A549 (cell line): ENCODE data around the gene NEDD4L. TPM values are rescaled to one million over a fixed set of nuclear protein-coding genes. Genes with fewer than 3 reads are reported as not detected.

ENCODE experiments used
- ATAC-seq, 2 experiments: fragments of 200-7000 bp in 1 of 2; fragments of >200 bp in 1 of 2; cut with Nextera tagmentation in 1 of 2; cut with Tn5 transposase in 1 of 2; 3 replicates each; pipeline versions ENCODE4 v1.8.0 to v1.9.1; 2018 to 2020; ENCODE audit warnings: mild to moderate bottlenecking in 1 of 2, moderate library complexity in 1 of 2
- CTCF ChIA-PET: fragments of 300-600 bp; sonication (Branson Sonifier 250); formaldehyde crosslinking; extraction: SDS; loops from one replicate; lab custom pipeline; 2021; ENCODE audit warnings: antibody characterized with exemption, inconsistent platforms; lab: Yijun Ruan, JAX
- POLR2A ChIA-PET: fragments of 350-600 bp; formaldehyde crosslinking; extraction: SDS; loops from one replicate; lab custom pipeline; 2021; ENCODE audit warnings: antibody characterized with exemption, inconsistent platforms; lab: Yijun Ruan, JAX
- DNase-seq, 2 experiments: peaks; one replicate each; pipeline versions ENCODE4 v3.0.0 to v3.0.0-alpha.2; 2011 to 2016; ENCODE audit warnings: low read depth in 1 of 2, low spot score in 1 of 2
- FAIRE-seq: peaks from 2 replicates; lab custom pipeline; 2011; peaks lifted over from hg19 to GRCh38; lab: Jason Lieb, UNC
- H3K27ac ChIP-seq, 2 experiments: fragments of >200 bp; sonication (Bioruptor Twin); formaldehyde crosslinking; 3 replicates each; pipeline ENCODE4 v1.5.1; 2016 to 2017
- H3K4me1 ChIP-seq: fragments of >200 bp; sonication (Bioruptor Twin); formaldehyde crosslinking; 3 replicates; pipeline ENCODE4 v1.6.1; 2016
- H3K4me2 ChIP-seq: fragments of >200 bp; sonication (Bioruptor Twin); formaldehyde crosslinking; 3 replicates; pipeline ENCODE4 v1.6.1; 2016
- H3K4me3 ChIP-seq: fragments of >200 bp; sonication (Bioruptor Twin); formaldehyde crosslinking; 3 replicates; pipeline ENCODE4 v1.5.1; 2016
- H3K9me3 ChIP-seq: fragments of >200 bp; sonication (Bioruptor Twin); formaldehyde crosslinking; 3 replicates; pipeline ENCODE4 v1.6.1; 2016
- BHLHE40 ChIP-seq: IDR thresholded peaks from 2 replicates; pipeline ENCODE4 v1.6.1; 2012; ENCODE audit warnings: low read depth, low read length, inconsistent platforms
- CBX2 ChIP-seq: fragments of 200-600 bp; sonication (generic); IDR thresholded peaks from 2 replicates; pipeline ENCODE4 v1.6.1; 2016; ENCODE audit warnings: low read depth, mild to moderate bottlenecking, borderline replicate concordance
- CBX8 ChIP-seq: fragments of 200-600 bp; sonication (generic); IDR thresholded peaks from 2 replicates; pipeline ENCODE4 v1.6.1; 2016
- CHD2 ChIP-seq: fragments of 150-350 bp; IDR thresholded peaks from 2 replicates; pipeline ENCODE4 v1.6.1; 2014; ENCODE audit warnings: low read length; ENCODE audit not compliant: partially characterized antibody
- EHF ChIP-seq: fragments of 250-450 bp; sonication (Bioruptor Pico); IDR thresholded peaks from 2 replicates; pipeline ENCODE4 v1.5.0; 2020; ENCODE audit warnings: mild to moderate bottlenecking
- FOXS1 ChIP-seq: fragments of 250-450 bp; sonication (Bioruptor Pico); IDR thresholded peaks from 2 replicates; pipeline ENCODE4 v1.5.0; 2020; ENCODE audit warnings: mild to moderate bottlenecking, moderate library complexity
- GATA3 ChIP-seq: IDR thresholded peaks from 2 replicates; pipeline ENCODE4 v1.6.1; 2012; ENCODE audit warnings: borderline replicate concordance
- HDAC2 ChIP-seq: fragments of 200-600 bp; sonication (generic); IDR thresholded peaks from 2 replicates; pipeline ENCODE4 v1.6.1; 2016
- HOXA7 ChIP-seq: fragments of 250-450 bp; sonication (Bioruptor Pico); IDR thresholded peaks from 2 replicates; pipeline ENCODE4 v1.5.0; 2020; ENCODE audit warnings: mild to moderate bottlenecking, moderate library complexity
- HOXB13 ChIP-seq: fragments of 250-450 bp; sonication (Bioruptor Pico); IDR thresholded peaks from 2 replicates; pipeline ENCODE4 v1.5.0; 2020; ENCODE audit warnings: low read depth, mild to moderate bottlenecking, moderate library complexity
- HOXB5 ChIP-seq: fragments of 250-450 bp; sonication (Bioruptor Pico); IDR thresholded peaks from 2 replicates; pipeline ENCODE4 v1.5.0; 2020; ENCODE audit warnings: mild to moderate bottlenecking, moderate library complexity
- KDM5A ChIP-seq: fragments of 200-600 bp; sonication (generic); IDR thresholded peaks from 2 replicates; pipeline ENCODE4 v1.6.1; 2016; ENCODE audit warnings: antibody characterized with exemption, mild to moderate bottlenecking
- MAFK ChIP-seq: fragments of 450-650 bp; IDR thresholded peaks from 2 replicates; pipeline ENCODE4 v1.6.1; 2014; ENCODE audit not compliant: partially characterized antibody
- NFE2L2 ChIP-seq: fragments of 150-350 bp; conservative IDR thresholded peaks from 2 replicates; pipeline ENCODE4 v1.6.1; 2014; ENCODE audit warnings: low read length
- PHF8 ChIP-seq: fragments of 200-600 bp; sonication (generic); IDR thresholded peaks from 2 replicates; pipeline ENCODE4 v1.6.1; 2016; ENCODE audit warnings: low read depth, mild to moderate bottlenecking, antibody characterized with exemption, moderate library complexity, borderline replicate concordance
- POLR2A ChIP-seq: IDR thresholded peaks from 2 replicates; pipeline ENCODE4 v1.6.1; 2012; ENCODE audit warnings: mild to moderate bottlenecking, low read length
- RAD21 ChIP-seq, 2 experiments: fragments of >200 bp in 1 of 2; sonication (Bioruptor Twin) in 1 of 2; formaldehyde crosslinking in 1 of 2; IDR thresholded peaks in 1 of 2; conservative IDR thresholded peaks in 1 of 2; 2 replicates in 1 of 2; 3 replicates in 1 of 2; pipeline ENCODE4 v1.6.1; 2012 to 2018; ENCODE audit warnings: inconsistent platforms in 1 of 2
- RARB ChIP-seq: fragments of 250-450 bp; sonication (Bioruptor Pico); IDR thresholded peaks from 2 replicates; pipeline ENCODE4 v1.8.0; 2021; ENCODE audit warnings: mild to moderate bottlenecking, moderate library complexity
- RNF2 ChIP-seq: fragments of 200-600 bp; sonication (generic); IDR thresholded peaks from 2 replicates; pipeline ENCODE4 v1.6.1; 2016; ENCODE audit warnings: low read depth, mild to moderate bottlenecking, antibody characterized with exemption, moderate library complexity, borderline replicate concordance
- SMC3 ChIP-seq: fragments of >200 bp; sonication (Bioruptor Twin); formaldehyde crosslinking; IDR thresholded peaks from 3 replicates; pipeline ENCODE4 v1.6.1; 2018; ENCODE audit warnings: inconsistent platforms
- WGBS: methylation state at CpG from one replicate; pipeline ENCODE4 v1.1.6; 2017; ENCODE audit errors: missing lambda C conversion rate; 5-methylcytosine and 5-hydroxymethylcytosine counted together
- polyA plus RNA-seq, 4 experiments: library from polyadenylated mRNA; depleted of rRNA in 3 of 4; stranded (reverse); fragments of >200 nt; fragmentation: RNase III in 1 of 4; extraction: RNeasy Plus Mini Kit Qiagen cat#74134 plus additional on column Dnase treatment in 1 of 4; gene quantifications; 2 replicates in 3 of 4; 3 replicates in 1 of 4; pipeline ENCODE4 v1.2.3, GENCODE V29; 2011 to 2017
- TF ChIP-seq, protein P1 (sequence below): fragments of 150-350 bp; IDR thresholded peaks from 2 replicates; pipeline ENCODE4 v1.6.1; 2014; ENCODE audit warnings: low read depth, mild to moderate bottlenecking, low read length
- TF ChIP-seq, protein P2 (sequence below): IDR thresholded peaks from 2 replicates; pipeline ENCODE4 v1.6.1; 2012; ENCODE audit warnings: low read depth, borderline replicate concordance
- TF ChIP-seq, protein P3 (sequence below): fragments of 450-650 bp; IDR thresholded peaks from 2 replicates; pipeline ENCODE4 v1.6.1; 2014; ENCODE audit warnings: antibody characterized with exemption
- TF ChIP-seq, protein P4 (sequence below): fragments of >200 bp; sonication (Bioruptor Twin); formaldehyde crosslinking; IDR thresholded peaks from 3 replicates; pipeline ENCODE4 v1.5.1; 2016
- TF ChIP-seq, protein P5 (sequence below): IDR thresholded peaks from 2 replicates; pipeline ENCODE4 v1.6.1; 2012

NEDD4L gene
- polyA plus RNA-seq, 2 of the 4 experiments (the other 2 are of a cell fraction): 18.0 to 36.5 TPM

DNA sequence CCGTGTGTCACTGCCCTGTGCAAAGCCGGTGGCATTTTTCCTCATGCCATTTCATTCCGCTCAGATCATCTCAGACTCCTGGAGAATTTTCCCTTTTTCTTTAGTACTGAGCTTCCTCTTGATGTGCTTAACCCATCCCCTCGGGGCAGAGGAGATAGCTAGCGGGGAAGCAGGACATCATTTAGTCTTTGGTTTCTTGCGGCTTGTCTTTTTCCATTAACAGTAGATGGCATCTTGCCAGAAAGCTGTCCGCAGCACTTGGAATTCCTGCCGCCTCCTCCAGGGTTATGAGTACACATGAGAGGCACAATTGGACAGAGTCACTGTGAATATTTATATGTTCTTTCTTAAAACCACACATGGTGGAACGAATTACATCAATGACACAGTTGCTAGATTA lies 358.2 kb downstream of the NEDD4L start:
- Histone ChIP-seq H3K27ac (peak overlapping the region; percentile 55 to 66; a peak in 5 of 6 replicates), H3K4me3 (no peak overlapping the region), H3K4me1 (peaks cover 30% of the 10 kb centered on the region), H3K9me3 (no peaks in the 10 kb centered on the region), H3K4me2 (peak overlapping the region; percentile 8; the same call in 1 of the 3 replicates)
- WGBS: 78% methylated on average over 9 of the region's 9 CpGs
- no peak for ATAC-seq
- TF ChIP-seq POLR2A: no peak
- TF ChIP-seq, protein P1, sequence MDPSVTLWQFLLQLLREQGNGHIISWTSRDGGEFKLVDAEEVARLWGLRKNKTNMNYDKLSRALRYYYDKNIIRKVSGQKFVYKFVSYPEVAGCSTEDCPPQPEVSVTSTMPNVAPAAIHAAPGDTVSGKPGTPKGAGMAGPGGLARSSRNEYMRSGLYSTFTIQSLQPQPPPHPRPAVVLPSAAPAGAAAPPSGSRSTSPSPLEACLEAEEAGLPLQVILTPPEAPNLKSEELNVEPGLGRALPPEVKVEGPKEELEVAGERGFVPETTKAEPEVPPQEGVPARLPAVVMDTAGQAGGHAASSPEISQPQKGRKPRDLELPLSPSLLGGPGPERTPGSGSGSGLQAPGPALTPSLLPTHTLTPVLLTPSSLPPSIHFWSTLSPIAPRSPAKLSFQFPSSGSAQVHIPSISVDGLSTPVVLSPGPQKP: no peak
- TF ChIP-seq CBX2: no peak
- no peak for TF ChIP-seq KDM5A
- no peak for TF ChIP-seq CBX8
- TF ChIP-seq FOXS1 (CRISPR knock-in tag): no peak
- no peak for TF ChIP-seq CHD2
- peak in 1 of 2 experiments; percentile 24 for DNase-seq
- FAIRE-seq: no peak
- ChIA-PET POLR2A (no interaction called here), CTCF (interaction anchor here (0.6 to 1.0 kb wide), 2 partner anchors 362 to 392 kb away, joined by 3 read pairs; no protein-coding TSS in a partner anchor)

DNA sequence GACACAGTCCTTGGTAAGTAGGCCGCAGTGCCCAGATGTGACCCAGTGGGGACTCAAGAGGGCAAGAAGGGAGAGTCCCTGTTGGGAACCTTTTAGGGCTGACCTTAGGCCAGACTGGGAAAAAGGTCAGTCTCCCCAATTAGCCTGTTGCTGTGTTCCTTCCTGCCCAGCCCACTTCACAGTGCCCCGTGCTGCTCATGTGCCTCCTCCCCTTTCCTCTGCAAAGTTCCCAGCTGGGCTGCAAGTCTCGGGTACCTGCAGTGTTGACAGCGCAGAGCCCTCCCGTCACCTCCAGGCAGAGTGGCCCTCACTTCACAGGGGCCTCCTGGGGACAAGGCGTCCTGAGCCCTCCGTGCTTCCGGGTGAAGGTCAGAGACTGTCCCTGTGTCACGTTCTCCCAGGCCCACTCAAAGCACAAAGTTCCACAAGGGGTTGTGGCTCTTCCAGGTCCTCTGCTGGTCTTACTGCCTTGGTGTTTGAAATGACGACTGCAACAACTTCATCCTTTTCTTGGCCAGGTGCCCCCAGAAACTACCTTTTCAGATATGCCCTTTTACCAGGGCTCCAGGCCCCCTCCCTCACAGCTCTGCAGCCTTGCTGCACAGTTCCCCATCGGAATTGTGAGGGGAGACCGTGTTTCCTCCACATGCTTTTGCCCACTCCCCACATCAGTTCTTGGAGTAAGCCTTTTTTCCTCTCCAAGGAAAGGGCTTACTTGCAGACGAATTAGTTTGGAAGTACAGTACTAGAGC lies 359.1 kb downstream of the NEDD4L start:
- WGBS: 97% methylated on average over 13 of the region's 13 CpGs
- ChIA-PET CTCF (interaction anchor here (0.6 to 1.0 kb wide), 2 partner anchors 361 to 393 kb away, joined by 3 read pairs; no protein-coding TSS in a partner anchor), POLR2A (no interaction called here)
- FAIRE-seq: no peak
- peaks cover 39% of the 10 kb centered on the region for H3K4me1 ChIP-seq
- H3K9me3 ChIP-seq: no peaks in the 10 kb centered on the region
- no peak overlapping the region for H3K4me2 ChIP-seq
- DNase-seq: no peak
- H3K4me3 ChIP-seq: no peak overlapping the region
- peak overlapping the region; percentile 55 to 66; a peak in 4 of 6 replicates for H3K27ac ChIP-seq
- no peak; a peak in 1 of 6 replicates for ATAC-seq
- TF ChIP-seq RNF2 (no peak), RARB (no peak), GATA3 (no peak), MAFK (no peak), HOXB5 (CRISPR knock-in tag) (no peak), BHLHE40 (no peak)

DNA sequence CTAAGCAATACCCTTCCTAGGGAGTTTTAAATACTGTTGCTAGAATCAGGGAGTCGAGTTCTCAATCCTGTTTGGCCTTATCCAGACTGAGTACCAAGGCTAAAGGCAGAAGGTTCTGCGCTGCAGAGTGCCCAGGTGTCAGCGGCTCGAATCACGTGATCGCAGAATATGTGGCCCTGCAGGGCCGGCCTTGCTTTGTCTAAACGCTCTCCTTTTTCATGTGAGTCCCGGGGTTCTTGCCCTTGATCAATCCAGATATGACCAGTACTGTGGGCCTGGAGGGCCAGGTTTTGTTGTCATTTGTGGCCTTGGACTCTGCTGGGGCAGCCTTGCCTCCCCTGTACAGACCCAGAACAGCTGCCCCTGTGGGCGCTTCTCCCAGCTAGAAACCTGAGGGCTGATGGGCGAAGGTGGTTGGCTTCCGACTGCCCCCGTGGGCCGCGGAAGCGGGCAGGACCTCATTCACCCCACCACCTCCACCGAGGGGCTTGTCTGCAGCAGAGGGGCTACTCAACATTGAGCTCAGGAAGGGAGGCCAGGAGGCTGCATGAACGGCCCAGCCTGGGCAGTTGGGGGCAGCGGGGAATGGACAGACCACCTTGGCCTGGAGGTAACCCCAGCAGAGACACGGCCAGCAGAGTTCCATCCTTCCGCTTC lies 359.9 kb downstream of the NEDD4L start:
- H3K4me3 ChIP-seq: no peak overlapping the region
- POLR2A ChIA-PET: no interaction called here
- TF ChIP-seq, protein P2, sequence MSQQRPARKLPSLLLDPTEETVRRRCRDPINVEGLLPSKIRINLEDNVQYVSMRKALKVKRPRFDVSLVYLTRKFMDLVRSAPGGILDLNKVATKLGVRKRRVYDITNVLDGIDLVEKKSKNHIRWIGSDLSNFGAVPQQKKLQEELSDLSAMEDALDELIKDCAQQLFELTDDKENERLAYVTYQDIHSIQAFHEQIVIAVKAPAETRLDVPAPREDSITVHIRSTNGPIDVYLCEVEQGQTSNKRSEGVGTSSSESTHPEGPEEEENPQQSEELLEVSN: no peak
- TF ChIP-seq CBX2 (no peak), NFE2L2 (no peak), SMC3 (no peak), RARB (no peak), RNF2 (no peak), EHF (CRISPR knock-in tag) (no peak), RAD21 (conservative IDR thresholded peaks at IDR 0.05 in 1 of 2, IDR thresholded peaks at IDR 0.05 in 1 of 2) (no peak), HOXA7 (CRISPR knock-in tag) (no peak), HOXB13 (CRISPR knock-in tag) (no peak), HDAC2 (no peak), PHF8 (no peak)
- TF ChIP-seq, protein P1: no peak
- TF ChIP-seq, protein P3, sequence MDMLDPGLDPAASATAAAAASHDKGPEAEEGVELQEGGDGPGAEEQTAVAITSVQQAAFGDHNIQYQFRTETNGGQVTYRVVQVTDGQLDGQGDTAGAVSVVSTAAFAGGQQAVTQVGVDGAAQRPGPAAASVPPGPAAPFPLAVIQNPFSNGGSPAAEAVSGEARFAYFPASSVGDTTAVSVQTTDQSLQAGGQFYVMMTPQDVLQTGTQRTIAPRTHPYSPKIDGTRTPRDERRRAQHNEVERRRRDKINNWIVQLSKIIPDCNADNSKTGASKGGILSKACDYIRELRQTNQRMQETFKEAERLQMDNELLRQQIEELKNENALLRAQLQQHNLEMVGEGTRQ: no peak
- TF ChIP-seq, protein P4, sequence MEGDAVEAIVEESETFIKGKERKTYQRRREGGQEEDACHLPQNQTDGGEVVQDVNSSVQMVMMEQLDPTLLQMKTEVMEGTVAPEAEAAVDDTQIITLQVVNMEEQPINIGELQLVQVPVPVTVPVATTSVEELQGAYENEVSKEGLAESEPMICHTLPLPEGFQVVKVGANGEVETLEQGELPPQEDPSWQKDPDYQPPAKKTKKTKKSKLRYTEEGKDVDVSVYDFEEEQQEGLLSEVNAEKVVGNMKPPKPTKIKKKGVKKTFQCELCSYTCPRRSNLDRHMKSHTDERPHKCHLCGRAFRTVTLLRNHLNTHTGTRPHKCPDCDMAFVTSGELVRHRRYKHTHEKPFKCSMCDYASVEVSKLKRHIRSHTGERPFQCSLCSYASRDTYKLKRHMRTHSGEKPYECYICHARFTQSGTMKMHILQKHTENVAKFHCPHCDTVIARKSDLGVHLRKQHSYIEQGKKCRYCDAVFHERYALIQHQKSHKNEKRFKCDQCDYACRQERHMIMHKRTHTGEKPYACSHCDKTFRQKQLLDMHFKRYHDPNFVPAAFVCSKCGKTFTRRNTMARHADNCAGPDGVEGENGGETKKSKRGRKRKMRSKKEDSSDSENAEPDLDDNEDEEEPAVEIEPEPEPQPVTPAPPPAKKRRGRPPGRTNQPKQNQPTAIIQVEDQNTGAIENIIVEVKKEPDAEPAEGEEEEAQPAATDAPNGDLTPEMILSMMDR: no peak
- TF ChIP-seq, protein P5, sequence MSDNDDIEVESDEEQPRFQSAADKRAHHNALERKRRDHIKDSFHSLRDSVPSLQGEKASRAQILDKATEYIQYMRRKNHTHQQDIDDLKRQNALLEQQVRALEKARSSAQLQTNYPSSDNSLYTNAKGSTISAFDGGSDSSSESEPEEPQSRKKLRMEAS: no peak
- WGBS: 93% methylated on average over 18 of the region's 21 CpGs
- ATAC-seq (no peak), DNase-seq (no peak), FAIRE-seq (no peak)
- H3K9me3 ChIP-seq: no peaks in the 10 kb centered on the region
- H3K4me2 ChIP-seq: no peak overlapping the region
- H3K4me1 ChIP-seq: peaks cover 47% of the 10 kb centered on the region
- peak overlapping the region; percentile 55 to 66; a peak in 4 of 6 replicates for H3K27ac ChIP-seq
- CTCF ChIA-PET: no interaction called here
